ENCODE measurements around the gene PHF13.

PHF13 gene

GRCh38 chr1:6601923-6602668 lies 11.4 kb upstream of the PHF13 start:
- DNase-seq, result peak in 6 of 14 donors; percentile 38 to 79 (median 64)

GRCh38 chr1:6602669-6603237 lies 10.8 kb upstream of the PHF13 start, which contains the start of gene KLHL21:
KLHL21 (minus strand) TSS chr1:6602869; CDS start chr1:6602817, 52 bp downstream.
- DNase-seq, result peak in 12 of 14 donors; percentile 66 to 95 (median 90)

- DNase-seq, result peak in 10 of 14 donors; percentile 66 to 95 (median 89)
Observed at GRCh38 chr1:6603238-6603914, 10.2 kb upstream of the PHF13 start.

GRCh38 chr1:6603915-6604558 lies 9.5 kb upstream of the PHF13 start:
- DNase-seq, result peak in 11 of 14 donors; percentile 48 to 79 (median 68)

- peak in 5 of 14 donors; percentile 54 to 84 (median 80) for DNase-seq
Observed at GRCh38 chr1:6612641-6613360, 730 bp upstream of the PHF13 start.

GRCh38 chr1:6614019-6614928 lies 743 bp downstream of the PHF13 start:
- peak in 4 of 14 donors; percentile 22 to 67 (median 58) for DNase-seq

GRCh38 chr1:6614929-6615785 lies 1.6 kb downstream of the PHF13 start:
- DNase-seq, result peak in 2 of 14 donors; percentile 48 to 50

GRCh38 chr1:6619045-6619444 lies 5.5 kb downstream of the PHF13 start:
- DNase-seq, result no peak

- no peak for DNase-seq
Observed at GRCh38 chr1:6621429-6622391, 8.2 kb downstream of the PHF13 start.

- DNase-seq, result no peak
Observed at GRCh38 chr1:6622396-6623152, 9.0 kb downstream of the PHF13 start.

- DNase-seq, result no peak
Observed at GRCh38 chr1:6623269-6623965, 9.9 kb downstream of the PHF13 start.

- DNase-seq, result peak in 13 of 14 donors; percentile 35 to 87 (median 77)
Observed at GRCh38 chr1:6624710-6625583, 11.4 kb downstream of the PHF13 start, which contains the start of gene THAP3. THAP3 (plus strand) TSS chr1:6624868; CDS start chr1:6625219, 351 bp downstream.

GRCh38 chr1:6625584-6626149 lies 12.1 kb downstream of the PHF13 start:
- peak in 2 of 14 donors; percentile 42 to 49 for DNase-seq

- DNase-seq, result no peak
Observed at GRCh38 chr1:6627031-6627430, 13.5 kb downstream of the PHF13 start.

- DNase-seq, result no peak
Observed at GRCh38 chr1:6627841-6628545, 14.5 kb downstream of the PHF13 start.
